Measurements from ENCODE around the gene DYNC1H1. TPM values are rescaled to one million over a fixed set of nuclear protein-coding genes. Genes with fewer than 3 reads are reported as not detected.

DYNC1H1 gene
- total RNA-seq, 1 experiment from 2014 or later = 279 TPM

DNA sequence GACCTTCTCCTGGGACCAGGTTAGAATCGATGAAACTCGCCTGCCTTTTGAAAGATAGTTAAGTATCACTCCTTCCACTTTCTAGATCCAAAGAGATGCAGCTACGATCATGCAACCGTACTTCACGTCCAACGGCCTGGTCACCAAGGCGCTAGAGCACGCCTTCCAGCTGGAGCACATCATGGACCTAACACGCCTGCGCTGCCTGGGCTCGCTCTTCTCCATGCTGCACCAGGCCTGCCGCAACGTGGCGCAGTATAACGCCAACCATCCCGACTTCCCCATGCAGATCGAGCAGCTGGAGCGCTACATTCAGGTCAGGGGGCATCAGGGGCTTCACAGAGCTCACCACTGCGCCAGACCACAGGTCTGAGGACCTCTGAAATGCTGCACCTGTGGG, 51.4 kb downstream of the DYNC1H1 start:
- peaks cover 19% of the 10 kb centered on the region for H3K4me1 ChIP-seq
- peaks cover 95% of the 10 kb centered on the region for H3K36me3 ChIP-seq
- H3K4me3 ChIP-seq = no peak overlapping the region
- no peak for DNase-seq
- H3K9me3 ChIP-seq (replicated peaks) = no peaks in the 10 kb centered on the region
- H3K27me3 ChIP-seq = no peaks in the 10 kb centered on the region
- no peak overlapping the region for H3K27ac ChIP-seq

DNA sequence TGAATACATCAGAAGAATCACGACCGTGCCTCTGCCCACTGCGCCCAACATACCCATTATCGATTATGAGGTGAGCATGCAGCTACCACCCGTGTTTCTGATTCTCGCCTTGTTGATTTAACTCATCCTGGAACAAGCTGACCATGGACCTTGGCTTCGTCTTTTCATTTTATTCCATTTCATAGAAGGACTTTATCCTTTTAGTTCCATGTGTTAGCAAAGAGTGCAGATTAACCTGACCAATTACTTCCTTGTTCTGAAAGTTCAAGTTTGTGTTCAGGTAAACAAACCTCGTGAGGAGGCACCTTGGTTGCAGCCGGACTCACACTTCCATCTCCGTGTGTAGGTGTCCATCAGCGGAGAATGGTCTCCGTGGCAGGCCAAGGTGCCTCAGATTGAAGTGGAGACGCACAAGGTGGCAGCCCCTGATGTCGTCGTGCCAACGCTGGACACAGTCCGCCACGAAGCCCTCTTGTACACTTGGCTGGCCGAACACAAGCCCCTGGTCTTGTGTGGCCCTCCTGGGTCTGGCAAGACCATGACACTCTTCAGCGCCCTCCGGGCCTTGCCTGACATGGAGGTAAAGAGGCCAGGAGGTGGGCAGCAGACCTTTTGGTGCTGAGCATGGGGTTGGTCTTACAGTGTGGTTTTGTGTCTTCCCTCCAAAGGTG, 52.2 kb downstream of the DYNC1H1 start:
- H3K27ac ChIP-seq = no peak overlapping the region
- peaks cover 19% of the 10 kb centered on the region for H3K4me1 ChIP-seq
- H3K9me3 ChIP-seq (replicated peaks) = no peaks in the 10 kb centered on the region
- H3K4me3 ChIP-seq = no peak overlapping the region
- H3K36me3 ChIP-seq = peaks cover 94% of the 10 kb centered on the region
- no peaks in the 10 kb centered on the region for H3K27me3 ChIP-seq
- no peak for DNase-seq

DNA sequence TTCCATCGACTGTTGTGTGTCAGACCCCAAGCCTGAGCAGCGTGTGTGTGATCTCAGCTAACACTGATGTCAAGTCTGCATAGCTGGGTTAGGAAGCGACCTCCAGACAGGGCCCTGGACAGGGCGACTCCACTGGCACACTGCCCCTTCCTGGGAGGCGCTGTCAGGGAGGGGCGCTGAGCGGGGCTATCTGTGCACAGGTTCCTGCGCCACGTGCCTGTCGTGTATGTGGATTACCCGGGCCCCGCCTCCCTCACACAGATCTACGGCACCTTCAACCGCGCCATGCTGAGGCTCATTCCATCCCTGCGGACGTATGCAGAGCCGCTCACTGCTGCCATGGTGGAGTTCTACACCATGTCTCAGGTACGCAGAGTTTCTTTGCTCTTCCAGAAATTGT, 53.9 kb downstream of the DYNC1H1 start:
- Histone ChIP-seq H3K36me3 (peaks cover 91% of the 10 kb centered on the region), H3K4me3 (no peak overlapping the region), H3K4me1 (peaks cover 19% of the 10 kb centered on the region)

GRCh38 chr14:102019006-102019540, 54.7 kb downstream of the DYNC1H1 start:
- Histone ChIP-seq H3K4me1 (peaks cover 19% of the 10 kb centered on the region), H3K36me3 (peaks cover 90% of the 10 kb centered on the region), H3K4me3 (no peak overlapping the region), H3K9me3 (replicated peaks) (no peaks in the 10 kb centered on the region), H3K27ac (no peak overlapping the region), H3K27me3 (no peaks in the 10 kb centered on the region)
- DNase-seq = no peak

More for the DNA sequence above, 53.9 kb downstream of the DYNC1H1 start:
- no peak for DNase-seq
- H3K9me3 ChIP-seq (replicated peaks) = no peaks in the 10 kb centered on the region
- H3K27me3 ChIP-seq = no peaks in the 10 kb centered on the region
- H3K27ac ChIP-seq = no peak overlapping the region

DNA sequence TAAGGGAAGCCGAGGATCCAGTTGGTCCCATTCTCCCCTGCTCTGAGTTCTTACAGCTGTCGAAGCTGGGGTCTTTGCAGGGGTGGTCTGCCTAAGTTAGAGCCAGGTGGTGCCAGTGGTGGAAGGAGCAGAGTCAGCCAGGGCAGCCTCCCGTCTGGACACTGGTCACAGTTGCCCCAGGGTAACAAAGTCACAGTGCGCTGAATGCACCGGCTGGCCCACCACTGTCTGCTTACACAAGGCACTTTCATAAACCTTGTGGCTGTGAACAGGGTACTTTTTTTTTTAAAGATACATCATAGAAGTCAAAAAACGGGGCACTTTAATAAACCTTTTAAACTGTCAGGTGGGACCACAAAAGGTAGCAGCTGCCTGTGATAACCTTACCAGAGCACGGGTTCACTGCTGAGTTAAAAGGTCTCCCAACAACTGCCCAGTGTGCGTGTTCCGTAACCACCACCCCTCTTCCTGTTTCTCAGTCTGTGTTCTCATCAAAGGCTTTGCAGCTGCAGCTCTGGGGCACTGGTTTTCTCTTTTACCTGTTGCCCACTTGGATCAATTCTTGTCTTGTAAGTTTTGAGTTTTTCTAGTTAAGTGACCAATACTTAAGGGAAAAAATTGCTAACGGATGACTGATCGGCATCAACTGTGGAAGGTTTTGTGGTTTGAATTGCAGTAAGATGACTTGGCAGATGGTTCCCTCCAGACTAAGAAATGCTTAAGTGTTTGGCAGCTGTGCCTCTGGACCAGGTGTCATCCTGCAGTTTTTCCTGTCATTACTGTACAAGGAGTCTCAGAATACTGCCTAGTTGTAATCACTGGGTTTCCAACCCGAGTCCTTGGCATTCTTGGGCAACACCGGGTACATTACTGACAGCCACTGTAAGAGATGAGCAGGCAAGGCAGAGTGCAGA, 55.9 kb downstream of the DYNC1H1 start:
- Histone ChIP-seq H3K4me3 (no peak overlapping the region), H3K27ac (0 out of 2 replicates have a peak overlapping the region, but pooled peaks have one; percentile 33), H3K4me1 (peaks cover 19% of the 10 kb centered on the region), H3K27me3 (no peaks in the 10 kb centered on the region), H3K9me3 (replicated peaks) (no peaks in the 10 kb centered on the region), H3K36me3 (peaks cover 86% of the 10 kb centered on the region)
- DNase-seq = peak in 1 of 2 experiments; percentile 37

- Histone ChIP-seq H3K27me3 (no peaks in the 10 kb centered on the region), H3K4me1 (peaks cover 41% of the 10 kb centered on the region), H3K4me3 (no peak overlapping the region), H3K27ac (no peak overlapping the region), H3K36me3 (peaks cover 66% of the 10 kb centered on the region), H3K9me3 (replicated peaks) (no peaks in the 10 kb centered on the region)
- no peak for DNase-seq
Observed at GRCh38 chr14:102026934-102027333, 62.6 kb downstream of the DYNC1H1 start.

DNA sequence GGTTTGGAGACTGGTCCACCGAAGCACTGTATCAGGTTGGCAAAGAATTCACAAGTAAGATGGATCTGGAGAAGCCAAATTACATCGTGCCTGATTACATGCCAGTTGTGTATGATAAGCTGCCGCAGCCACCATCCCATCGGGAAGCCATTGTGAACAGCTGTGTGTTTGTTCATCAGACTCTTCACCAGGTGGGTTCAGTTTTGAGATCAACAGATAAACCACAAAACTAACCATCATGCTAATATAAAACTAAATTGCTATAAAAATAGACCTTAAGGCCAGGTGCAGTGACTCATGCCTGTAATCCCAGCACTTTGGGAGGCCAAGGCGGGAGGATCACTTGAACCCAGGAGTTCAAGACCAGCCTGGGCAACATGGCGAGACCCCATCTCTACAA, 63.6 kb downstream of the DYNC1H1 start:
- peak overlapping the region; percentile 32; the same call in 1 of the 2 replicates for H3K27ac ChIP-seq
- H3K9me3 ChIP-seq (replicated peaks) = no peaks in the 10 kb centered on the region
- H3K4me3 ChIP-seq = no peak overlapping the region
- H3K4me1 ChIP-seq = peaks cover 41% of the 10 kb centered on the region
- no peaks in the 10 kb centered on the region for H3K27me3 ChIP-seq
- peak in 1 of 2 experiments; percentile 26 for DNase-seq
- H3K36me3 ChIP-seq = peaks cover 68% of the 10 kb centered on the region

DNA sequence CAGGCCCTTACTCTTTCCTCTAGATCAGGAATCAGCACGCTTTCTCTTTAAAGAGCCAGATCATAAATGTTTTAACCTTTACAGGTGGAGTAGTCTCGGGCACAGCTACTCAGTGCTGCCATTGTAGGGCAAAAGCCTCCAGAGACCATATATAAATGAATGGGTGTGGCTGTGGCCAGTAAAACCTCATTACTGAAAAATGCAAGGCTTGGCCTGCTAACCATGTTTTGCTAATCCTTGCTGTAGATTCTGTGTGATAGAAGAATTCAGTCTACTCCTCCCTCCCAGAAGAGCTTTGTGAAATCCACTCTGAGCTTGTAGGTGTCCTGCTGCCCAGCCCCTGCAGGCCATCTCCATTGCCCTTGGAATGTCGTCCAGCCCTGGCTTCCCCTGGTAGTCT, 64.4 kb downstream of the DYNC1H1 start:
- Histone ChIP-seq H3K4me3 (no peak overlapping the region), H3K9me3 (replicated peaks) (no peaks in the 10 kb centered on the region), H3K27ac (peak overlapping the region; percentile 32), H3K4me1 (peaks cover 41% of the 10 kb centered on the region), H3K36me3 (peaks cover 71% of the 10 kb centered on the region), H3K27me3 (no peaks in the 10 kb centered on the region)
- DNase-seq = peak; percentile 76 to 79

GRCh38 chr14:102029956-102030355, 65.6 kb downstream of the DYNC1H1 start:
- Histone ChIP-seq H3K27me3 (no peaks in the 10 kb centered on the region), H3K9me3 (replicated peaks) (no peaks in the 10 kb centered on the region), H3K4me1 (peaks cover 41% of the 10 kb centered on the region), H3K4me3 (no peak overlapping the region), H3K27ac (peak overlapping the region; percentile 32; the same call in 1 of the 2 replicates), H3K36me3 (peaks cover 71% of the 10 kb centered on the region)
- DNase-seq = peak; percentile 87 to 95

DNA sequence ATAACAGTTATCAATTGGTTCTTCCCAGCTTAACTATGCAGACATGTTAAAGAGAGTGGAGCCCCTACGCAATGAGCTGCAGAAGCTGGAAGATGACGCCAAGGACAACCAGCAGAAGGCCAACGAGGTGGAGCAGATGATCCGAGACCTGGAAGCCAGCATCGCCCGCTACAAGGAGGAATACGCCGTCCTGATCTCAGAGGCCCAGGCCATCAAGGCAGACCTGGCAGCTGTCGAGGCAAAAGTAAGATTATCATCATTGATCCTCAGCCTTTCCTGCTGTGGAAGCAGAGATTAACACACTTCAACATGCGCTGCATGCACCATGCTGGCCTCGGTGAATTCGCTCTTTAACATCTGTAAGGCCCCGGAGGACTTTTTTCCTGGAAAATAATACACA, 68.9 kb downstream of the DYNC1H1 start:
- no peak overlapping the region for H3K4me3 ChIP-seq
- no peak overlapping the region for H3K27ac ChIP-seq
- no peaks in the 10 kb centered on the region for H3K27me3 ChIP-seq
- H3K4me1 ChIP-seq = peaks cover 36% of the 10 kb centered on the region
- DNase-seq = no peak
- peaks cover 83% of the 10 kb centered on the region for H3K36me3 ChIP-seq
- no peaks in the 10 kb centered on the region for H3K9me3 ChIP-seq (replicated peaks)

DNA sequence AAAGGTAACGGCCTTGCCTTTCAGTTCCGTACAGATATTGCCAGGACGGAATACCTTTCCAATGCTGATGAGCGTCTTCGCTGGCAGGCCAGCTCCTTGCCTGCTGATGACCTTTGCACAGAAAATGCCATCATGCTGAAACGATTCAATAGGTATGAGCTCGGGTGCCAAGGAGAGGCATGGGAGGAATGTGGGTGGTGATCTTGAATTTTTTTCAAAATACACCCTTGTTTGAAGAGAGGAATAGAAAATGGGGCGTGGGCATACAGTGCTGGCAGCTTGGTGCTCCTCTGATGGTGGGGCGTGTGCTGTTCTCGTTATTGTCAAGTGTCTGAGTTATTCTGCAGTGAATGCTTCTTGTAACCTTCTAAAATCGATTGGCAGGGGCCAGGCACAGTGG, 69.9 kb downstream of the DYNC1H1 start:
- H3K9me3 ChIP-seq (replicated peaks) = no peaks in the 10 kb centered on the region
- H3K27ac ChIP-seq = no peak overlapping the region
- H3K36me3 ChIP-seq = peaks cover 90% of the 10 kb centered on the region
- peaks cover 26% of the 10 kb centered on the region for H3K4me1 ChIP-seq
- no peak overlapping the region for H3K4me3 ChIP-seq
- H3K27me3 ChIP-seq = no peaks in the 10 kb centered on the region
- no peak for DNase-seq

- Histone ChIP-seq H3K4me1 (peaks cover 12% of the 10 kb centered on the region), H3K4me3 (no peak overlapping the region), H3K27ac (no peak overlapping the region), H3K9me3 (replicated peaks) (no peaks in the 10 kb centered on the region), H3K27me3 (no peaks in the 10 kb centered on the region), H3K36me3 (peaks cover 95% of the 10 kb centered on the region)
- no peak for DNase-seq
Observed at GRCh38 chr14:102035914-102036313, 71.5 kb downstream of the DYNC1H1 start.

- Histone ChIP-seq H3K36me3 (peaks cover 95% of the 10 kb centered on the region), H3K9me3 (replicated peaks) (no peaks in the 10 kb centered on the region), H3K4me3 (no peak overlapping the region), H3K27ac (no peak overlapping the region), H3K4me1 (peaks cover 8% of the 10 kb centered on the region; the same call in 1 of the 2 replicates), H3K27me3 (no peaks in the 10 kb centered on the region)
- DNase-seq = no peak
Observed at GRCh38 chr14:102037686-102038085, 73.3 kb downstream of the DYNC1H1 start.

DNA sequence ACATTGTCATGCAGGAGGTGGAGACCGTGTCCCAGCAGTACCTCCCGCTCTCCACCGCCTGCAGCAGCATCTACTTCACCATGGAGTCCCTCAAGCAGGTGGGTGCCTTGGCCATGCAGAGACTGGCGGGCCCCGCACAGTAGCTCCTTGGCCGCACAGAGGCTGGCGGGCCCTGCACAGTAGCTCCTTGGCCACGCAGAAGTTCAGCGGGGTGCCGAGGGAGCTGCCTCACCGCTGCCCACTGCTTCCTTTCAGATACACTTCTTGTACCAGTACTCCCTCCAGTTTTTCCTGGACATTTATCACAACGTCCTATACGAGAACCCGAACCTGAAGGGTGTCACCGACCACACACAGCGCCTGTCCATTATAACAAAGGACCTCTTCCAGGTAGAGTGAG, 74.8 kb downstream of the DYNC1H1 start:
- H3K36me3 ChIP-seq = peaks cover 95% of the 10 kb centered on the region
- no peak overlapping the region for H3K27ac ChIP-seq
- DNase-seq = no peak
- H3K4me3 ChIP-seq = no peak overlapping the region
- peaks cover 8% of the 10 kb centered on the region; the same call in 1 of the 2 replicates for H3K4me1 ChIP-seq
- H3K9me3 ChIP-seq (replicated peaks) = no peaks in the 10 kb centered on the region
- H3K27me3 ChIP-seq = no peaks in the 10 kb centered on the region

DNA sequence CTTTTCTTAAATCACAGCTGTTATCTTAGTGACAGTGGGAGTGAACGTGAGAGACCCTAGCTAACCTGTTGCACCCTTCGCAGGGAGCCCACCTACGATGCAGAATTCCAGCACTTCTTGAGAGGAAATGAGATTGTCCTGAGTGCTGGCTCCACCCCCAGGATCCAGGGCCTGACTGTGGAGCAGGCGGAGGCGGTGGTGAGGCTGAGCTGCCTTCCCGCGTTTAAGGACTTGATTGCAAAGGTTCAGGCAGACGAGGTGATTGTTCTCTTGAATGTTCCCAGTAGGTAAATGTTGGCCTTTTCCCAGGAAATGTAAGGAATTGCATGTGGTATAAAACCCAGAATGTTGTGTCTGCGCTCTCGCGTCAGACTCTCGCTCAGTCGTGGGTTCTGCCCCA, 75.8 kb downstream of the DYNC1H1 start:
- H3K36me3 ChIP-seq = peaks cover 95% of the 10 kb centered on the region

More for the DNA sequence above, 75.8 kb downstream of the DYNC1H1 start:
- no peaks in the 10 kb centered on the region for H3K27me3 ChIP-seq
- H3K9me3 ChIP-seq (replicated peaks) = no peaks in the 10 kb centered on the region
- H3K4me1 ChIP-seq = peaks cover 8% of the 10 kb centered on the region; the same call in 1 of the 2 replicates
- H3K4me3 ChIP-seq = no peak overlapping the region
- no peak for DNase-seq
- H3K27ac ChIP-seq = no peak overlapping the region
